GM19372 (cell line): Measurements from ENCODE around the gene CDK5RAP3.
A peak's percentile ranks its signal among the peaks of the same experiment; 100 is the strongest.

ENCODE experiments used
- ATAC-seq: cut with Tn5 transposase; IDR thresholded peaks from one replicate; pipeline ENCODE4 v1.9.1; 2021; ENCODE audit warnings: mild to moderate bottlenecking, low read depth, moderate library complexity; ENCODE audit not compliant: unreplicated experiment

CDK5RAP3 gene

DNA sequence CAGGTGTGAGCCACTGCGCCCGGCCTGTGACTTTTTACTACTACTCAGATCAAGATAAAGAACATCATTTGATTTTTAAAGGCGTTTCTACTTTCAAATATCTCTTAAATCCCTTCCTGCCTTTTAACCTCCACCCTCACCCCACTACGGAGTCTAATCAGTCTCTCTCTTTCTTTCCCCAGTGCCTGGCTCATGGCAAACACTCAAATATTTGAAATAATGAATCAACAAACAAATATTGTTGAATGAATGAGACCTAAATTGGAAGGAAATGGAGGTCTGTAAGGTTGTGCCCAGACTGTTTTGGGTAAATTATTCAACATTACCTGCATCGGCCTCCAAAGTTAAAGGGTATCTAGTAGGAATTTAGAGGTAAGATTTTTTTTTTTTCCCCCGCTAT, 52.0 kb downstream of the CDK5RAP3 start:
- no peak for ATAC-seq

DNA sequence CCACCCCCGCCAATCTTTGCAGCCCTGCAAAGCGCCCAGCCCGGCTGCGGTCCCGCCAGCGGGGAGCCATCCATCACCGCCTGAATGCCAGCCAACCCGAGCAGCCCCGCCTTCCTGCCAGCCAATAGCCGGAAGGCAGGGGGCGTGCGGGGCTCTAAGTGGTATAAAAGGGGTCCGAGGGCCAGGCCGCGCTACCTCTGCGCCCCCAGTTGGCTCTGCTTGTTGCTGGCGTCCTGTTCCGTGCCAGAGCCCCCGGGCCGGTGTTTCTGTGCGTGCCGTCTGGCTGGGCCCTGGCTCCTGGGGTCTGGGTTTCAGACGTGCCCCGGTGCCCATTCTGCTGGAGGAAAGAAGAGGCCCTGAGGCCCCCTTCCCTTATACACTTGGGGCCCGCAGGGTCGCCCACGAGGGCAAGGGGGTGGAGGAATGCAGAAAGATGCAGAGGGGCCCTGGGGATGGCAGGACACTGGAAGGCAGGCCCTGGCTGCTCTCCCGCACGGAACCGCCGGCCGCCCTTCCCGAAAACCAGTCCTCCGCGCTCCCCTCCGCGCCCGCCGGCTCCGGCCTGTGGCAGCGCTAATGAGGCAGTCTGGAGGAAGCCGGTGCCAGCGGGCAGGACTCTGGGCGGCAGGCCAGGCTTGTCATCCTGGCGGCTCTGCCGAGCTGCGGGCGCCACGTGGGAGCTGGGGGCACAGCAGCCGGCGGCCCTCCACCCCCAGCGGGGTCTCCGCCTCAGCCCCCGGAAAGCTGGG, 52.7 kb downstream of the CDK5RAP3 start:
- no peak for ATAC-seq

DNA sequence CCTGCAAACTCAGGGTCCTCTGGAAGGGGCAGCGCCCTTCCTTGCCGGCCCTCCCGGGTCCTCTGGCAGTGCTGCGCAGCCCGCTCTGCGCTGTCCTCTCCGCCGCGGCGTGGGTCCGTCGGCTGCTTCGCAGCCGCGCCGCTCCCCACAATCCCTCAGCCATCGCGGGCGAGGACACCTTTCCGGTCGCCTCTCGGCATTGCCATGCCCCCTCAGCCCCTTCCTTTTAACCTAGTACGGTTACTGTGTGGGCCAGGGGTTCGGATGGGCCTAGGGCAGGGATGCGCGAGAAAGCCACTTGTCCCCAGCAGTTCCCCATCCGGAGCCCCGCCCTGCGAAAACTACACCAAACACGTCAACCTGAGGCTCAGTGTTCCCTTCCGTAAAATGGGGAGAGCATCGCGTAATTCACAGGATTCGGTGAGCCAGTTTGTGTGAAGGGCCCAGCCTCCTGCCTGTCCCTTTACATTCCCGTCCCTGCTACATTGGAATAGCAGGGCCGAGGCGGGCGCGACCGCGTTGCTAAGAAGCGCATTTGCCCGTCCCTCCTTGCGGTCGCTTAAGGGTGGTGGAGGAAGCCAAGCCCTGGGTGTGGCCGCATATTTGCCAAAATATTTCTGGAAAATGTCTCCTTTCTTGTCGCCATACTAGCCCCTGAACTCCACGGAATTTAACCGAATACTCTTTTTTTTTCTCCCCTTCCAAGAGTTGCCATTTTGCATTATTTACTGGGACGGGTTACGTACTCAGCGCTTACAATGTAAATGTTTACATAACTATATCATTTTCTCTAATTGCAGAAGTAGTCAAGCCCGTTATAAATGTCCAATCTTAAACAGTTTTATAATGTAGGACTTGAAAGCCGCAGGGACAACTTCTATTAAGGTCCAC, 53.5 kb downstream of the CDK5RAP3 start:
- peak; percentile 8 for ATAC-seq

DNA sequence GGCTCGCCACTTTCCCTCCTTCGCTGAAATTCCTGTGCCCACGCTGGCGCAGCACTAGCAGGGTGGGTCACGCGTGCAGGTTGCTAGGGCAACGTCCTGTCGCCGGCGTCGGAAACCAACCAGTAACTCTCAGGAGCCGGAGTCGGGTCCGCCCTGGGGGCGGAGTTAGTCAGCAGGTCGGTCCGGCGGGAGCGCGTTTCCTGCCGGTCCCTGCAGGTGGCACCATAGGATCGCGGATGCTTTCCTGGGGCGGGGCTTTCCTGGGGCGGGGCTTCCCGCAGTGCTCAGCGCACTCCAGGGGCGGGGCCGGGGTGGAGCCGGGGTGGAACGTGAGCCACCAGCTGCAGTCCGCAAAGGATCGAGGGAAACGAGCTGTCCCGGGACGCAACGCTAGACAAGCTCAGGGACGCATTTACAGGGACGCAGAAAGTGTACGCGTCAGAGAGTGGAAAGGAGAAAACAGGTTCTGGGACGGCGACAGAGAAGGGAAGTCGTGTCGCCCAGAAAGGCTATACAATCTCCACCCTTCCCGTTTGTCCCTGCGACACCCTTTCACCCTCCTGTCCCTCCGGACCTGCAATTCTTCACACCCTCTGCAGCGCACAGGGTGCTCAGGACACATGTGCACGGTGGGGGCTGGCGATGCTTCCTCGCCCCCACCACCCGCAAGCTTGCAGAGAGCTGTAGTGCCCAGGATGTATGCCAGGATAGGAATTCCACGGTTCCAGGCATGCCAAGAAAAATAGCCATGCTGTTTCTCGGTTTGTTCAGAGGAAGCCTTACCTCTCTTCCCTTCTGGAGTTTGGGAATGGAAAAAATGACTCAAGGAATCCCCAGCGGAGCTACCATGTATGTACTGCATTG, 54.4 kb downstream of the CDK5RAP3 start:
- peak; percentile 83 for ATAC-seq

DNA sequence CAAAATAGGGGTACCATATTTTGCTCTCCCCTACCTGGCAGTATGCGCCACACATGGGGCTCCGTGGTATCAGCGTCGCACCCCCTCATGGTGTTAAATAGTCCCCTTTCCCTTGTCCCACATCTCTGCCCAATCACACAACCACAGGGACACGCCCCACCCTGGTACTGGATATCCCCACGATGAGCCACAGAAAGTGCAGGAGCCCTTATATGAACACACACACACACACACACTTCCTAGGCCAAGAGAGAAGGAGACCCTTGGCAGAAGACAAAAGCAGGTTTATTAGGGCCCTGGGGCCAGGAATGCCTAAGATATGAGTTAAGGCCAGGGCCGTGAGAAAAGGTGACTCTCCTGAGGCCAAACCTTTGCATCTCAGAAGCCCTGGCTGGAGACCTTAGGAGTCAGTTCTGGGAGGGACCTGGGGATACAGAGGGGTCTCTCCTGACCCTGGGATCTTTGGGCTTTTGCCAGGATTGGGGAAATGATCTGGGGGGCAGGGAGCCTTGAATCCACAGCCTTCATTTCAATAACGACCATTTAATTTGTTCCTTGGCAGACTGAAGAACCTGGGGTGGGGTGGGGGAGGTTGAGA, 55.1 kb downstream of the CDK5RAP3 start:
- ATAC-seq, result no peak

DNA sequence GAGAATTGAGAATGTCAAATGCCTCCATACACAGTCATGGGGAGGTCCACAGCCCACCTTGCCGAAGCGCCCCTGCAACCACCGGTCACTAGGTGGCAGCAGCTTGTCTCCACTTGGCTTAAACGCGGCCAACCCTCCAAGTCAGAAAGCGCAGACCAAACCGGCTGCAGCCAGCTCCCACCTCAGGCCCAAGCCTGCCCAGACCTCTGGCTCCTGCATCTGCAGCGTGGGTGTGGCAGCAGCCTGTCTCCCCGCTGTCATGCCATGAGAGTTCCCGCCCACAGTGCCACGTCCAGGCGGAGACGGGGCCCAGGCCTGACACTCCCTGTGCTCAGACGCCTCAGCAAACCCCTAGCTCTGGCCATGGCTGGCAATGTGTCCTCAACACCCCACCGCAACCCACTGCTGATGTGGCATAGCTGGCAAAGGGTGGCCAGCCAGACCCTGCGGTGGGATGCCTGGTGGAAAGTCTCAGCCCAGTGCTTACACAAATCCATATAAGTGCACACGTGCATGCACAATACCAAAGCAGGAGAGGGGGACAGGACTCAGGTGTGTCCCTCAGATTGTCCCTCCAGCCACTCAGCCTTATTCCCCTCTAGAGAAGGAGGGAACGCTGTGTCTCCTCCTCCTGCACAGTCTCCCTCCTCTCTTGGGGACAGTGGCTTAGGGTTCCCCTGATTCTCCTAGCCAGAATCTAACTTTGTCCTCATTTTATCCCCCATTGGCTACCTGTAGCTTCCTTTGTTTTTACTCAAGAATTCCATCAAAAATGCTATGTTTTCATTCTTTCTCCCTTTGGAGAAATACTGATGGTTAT, 55.8 kb downstream of the CDK5RAP3 start:
- no peak for ATAC-seq

DNA sequence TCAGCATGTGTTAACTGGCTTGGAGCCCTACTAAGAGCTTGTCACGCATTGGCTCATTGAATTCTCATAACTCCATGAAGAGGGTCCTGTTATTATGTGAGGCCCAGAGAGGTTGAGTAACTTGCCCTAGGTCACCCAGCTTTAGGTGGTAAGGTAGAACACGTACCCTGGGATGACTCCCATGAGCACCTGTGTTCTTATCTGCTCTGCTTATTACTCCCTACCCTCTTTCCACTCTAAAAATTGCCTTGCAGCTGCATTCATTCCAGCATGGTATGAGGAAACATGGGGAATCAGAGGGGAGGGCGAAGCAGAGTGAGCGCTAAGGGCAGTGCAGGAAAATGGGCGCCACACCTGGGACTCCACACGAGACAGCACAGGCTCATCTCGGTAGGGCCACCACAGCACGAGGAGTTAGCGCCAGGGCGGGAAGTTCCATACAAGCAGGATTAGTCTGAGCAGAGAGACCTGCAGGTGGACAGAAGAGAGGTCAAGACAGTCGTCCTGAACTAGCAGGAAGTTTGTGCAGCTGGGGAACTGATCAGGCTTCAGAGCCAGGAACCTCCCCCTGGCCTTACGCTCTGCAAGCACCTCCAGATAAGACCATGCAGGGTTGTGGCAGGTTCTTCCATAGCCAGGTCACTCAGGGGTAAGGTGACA, 56.5 kb downstream of the CDK5RAP3 start:
- ATAC-seq, result no peak

DNA sequence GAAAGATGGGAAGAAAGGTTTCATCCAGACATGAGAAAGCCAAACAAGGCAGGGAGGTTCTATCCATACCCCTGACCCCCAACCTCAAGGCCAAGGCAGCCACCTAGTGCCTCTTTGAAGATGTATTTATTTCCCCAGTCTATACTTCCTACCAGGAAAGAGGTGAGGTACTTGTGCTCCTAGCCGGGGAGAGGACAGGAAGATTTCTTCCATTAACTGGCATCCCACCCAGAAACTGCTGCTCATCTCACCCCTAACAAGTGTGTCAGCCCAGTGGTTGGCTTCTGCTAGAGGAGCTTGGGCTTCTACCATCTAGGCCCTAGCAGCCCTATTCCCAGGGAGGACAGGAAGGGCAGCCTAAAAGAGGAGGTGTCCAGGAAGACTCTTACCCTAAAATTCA, 57.8 kb downstream of the CDK5RAP3 start:
- no peak for ATAC-seq

DNA sequence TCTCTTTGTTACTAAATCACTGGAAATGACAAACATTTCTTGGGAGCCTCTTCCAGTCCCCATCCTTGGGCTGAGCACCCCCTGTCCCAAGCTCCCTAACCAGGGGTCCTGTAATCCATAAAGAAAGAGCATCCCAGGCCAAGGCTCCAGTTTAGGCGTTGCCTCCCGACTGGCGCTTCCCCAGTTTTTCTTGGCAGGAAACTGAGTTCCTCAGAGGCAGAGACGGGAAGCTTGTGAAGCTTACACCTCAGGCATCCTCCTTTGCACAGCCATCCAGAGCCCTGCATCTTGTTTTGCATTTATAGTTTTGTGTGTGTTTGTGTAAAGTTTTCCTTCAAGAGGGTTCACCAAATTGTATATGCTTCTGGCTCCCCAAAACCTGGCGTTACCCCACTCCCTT, 59.6 kb downstream of the CDK5RAP3 start:
- no peak for ATAC-seq
